Panc1 (cell line): ENCODE results near the gene ABCG5. TPM values are rescaled to one million over a fixed set of nuclear protein-coding genes. Genes with fewer than 3 reads are reported as not detected.
A peak's percentile ranks its signal among the peaks of the same experiment; 100 is the strongest.

Experiments
- ATAC-seq: fragments of 200-7000 bp; cut with Tn5 transposase; 2 replicates; pipeline ENCODE4 v1.9.1; 2020; ENCODE audit warnings: mild to moderate bottlenecking, moderate library complexity
- BruUV-seq: library from RNA; stranded (reverse); fragments of 400-500 nt; replicated peaks from 2 replicates; lab custom pipeline; 2021; lab: Mats Ljungman, UMichigan
- CTCF ChIA-PET: fragments of 300-600 bp; sonication (Branson Sonifier 250); formaldehyde crosslinking; loops from one replicate; lab custom pipeline; 2022; ENCODE audit warnings: antibody characterized with exemption; lab: Charles Lee
- POLR2A ChIA-PET: fragments of 300-600 bp; sonication (Branson Sonifier 250); formaldehyde crosslinking; loops from one replicate; lab custom pipeline; 2022; ENCODE audit warnings: antibody characterized with exemption; lab: Charles Lee
- DNase-seq: peaks from one replicate; pipeline ENCODE4 v3.0.0-alpha.2; 2010; ENCODE audit warnings: low read depth, low spot score
- H3K27ac ChIP-seq: 2 replicates; pipeline ENCODE4 v1.5.1; 2011; ENCODE audit warnings: mild to moderate bottlenecking, low read length, inconsistent platforms
- H3K27me3 ChIP-seq: fragments of 200-500 bp; sonication (Bioruptor generic); 2 replicates; pipeline ENCODE4 v1.6.0; 2014; ENCODE audit warnings: low read length, inconsistent platforms; ENCODE audit not compliant: control insufficient read depth, insufficient read depth
- H3K36me3 ChIP-seq: fragments of 200-500 bp; sonication (Bioruptor generic); 2 replicates; pipeline ENCODE4 v1.5.1; 2014; ENCODE audit warnings: inconsistent platforms, mild to moderate bottlenecking, low read length, moderate library complexity; ENCODE audit not compliant: control insufficient read depth, insufficient read depth
- H3K4me1 ChIP-seq: 2 replicates; pipeline ENCODE4 v1.5.1; 2011; ENCODE audit warnings: inconsistent platforms, mild to moderate bottlenecking, low read length, moderate library complexity; ENCODE audit not compliant: control insufficient read depth, insufficient read depth
- H3K4me3 ChIP-seq, 2 experiments: 2 replicates each; pipeline ENCODE4 v1.5.1; 2011 to 2012; ENCODE audit warnings: low read depth in 2 of 2, low read length in 2 of 2, mild to moderate bottlenecking in 2 of 2, inconsistent platforms in 1 of 2, moderate library complexity in 1 of 2
- H3K9me3 ChIP-seq: fragments of 200-500 bp; sonication (Bioruptor generic); 2 replicates; pipeline ENCODE4 v1.5.1; 2014; ENCODE audit warnings: low read depth, mild to moderate bottlenecking, inconsistent platforms, low read length, moderate library complexity; ENCODE audit not compliant: control insufficient read depth, insufficient read depth
- POLR2AphosphoS5 ChIP-seq: IDR thresholded peaks from 2 replicates; pipeline ENCODE4 v1.6.1; 2012; ENCODE audit warnings: mild to moderate bottlenecking, low read depth, low read length, moderate library complexity
- SIN3A ChIP-seq: IDR thresholded peaks from 2 replicates; pipeline ENCODE4 v1.6.1; 2012; ENCODE audit warnings: low read depth, mild to moderate bottlenecking, low read length, moderate library complexity, borderline replicate concordance; ENCODE audit not compliant: insufficient read depth
- TCF7L2 ChIP-seq: IDR thresholded peaks from 2 replicates; pipeline ENCODE4 v1.6.1; 2011; ENCODE audit warnings: mild to moderate bottlenecking, low read depth, low read length, inconsistent platforms
- in situ Hi-C: cut with HindIII; loops from 2 replicates; pipeline ENCODE4 v1.10.0; 2016; ENCODE audit warnings: low sequenced_read_pairs, low pct_unique_long_range_greater_than_20kb
- intact Hi-C: fragments of 100-400 bp; cut with micrococcal nuclease; formaldehyde crosslinking; loops from one replicate; pipeline ENCODE4 v1.10.0; 2022; ENCODE audit not compliant: unreplicated experiment
- total RNA-seq: library from RNA; stranded (reverse); gene quantifications from one replicate; pipeline ENCODE4 v1.2.1, GENCODE V29; 2021; ENCODE audit not compliant: unreplicated experiment
- TF ChIP-seq, protein P1 (sequence below), 2 experiments: IDR thresholded peaks; 2 replicates each; pipeline ENCODE4 v1.6.1; 2011 to 2012; ENCODE audit warnings: low read depth in 2 of 2, control low read depth in 1 of 2, low read length in 1 of 2, mild to moderate bottlenecking in 1 of 2, moderate library complexity in 1 of 2; ENCODE audit not compliant: insufficient read depth in 1 of 2
- TF ChIP-seq, protein P2 (sequence below): fragments of 450-650 bp; IDR thresholded peaks from 2 replicates; pipeline ENCODE4 v1.5.1; 2017; ENCODE audit warnings: mild to moderate bottlenecking

Gene ABCG5
- total RNA-seq, 1 experiment from 2014 or later: 0.05 TPM

DNA sequence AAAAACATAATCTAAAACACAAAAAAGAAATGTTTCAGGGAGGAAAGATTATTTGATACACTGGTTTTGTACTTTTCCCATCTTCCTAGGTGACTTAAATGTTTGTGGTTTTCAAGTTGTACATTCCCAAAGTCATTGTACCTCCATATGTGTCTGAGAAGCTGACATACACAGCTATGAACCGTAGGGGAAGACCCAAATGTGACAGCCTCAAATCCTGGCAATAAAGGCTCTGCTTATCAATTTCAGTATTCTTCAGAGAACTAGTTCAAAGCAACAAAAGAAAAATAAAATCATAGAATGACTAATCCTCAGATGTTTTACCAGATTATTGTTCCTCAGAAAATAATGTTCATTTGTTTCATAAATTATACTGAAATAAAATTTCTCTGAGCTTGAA, 62.3 kb downstream of the ABCG5 start:
- Histone ChIP-seq H3K9me3 (no peaks in the 10 kb centered on the region), H3K4me3 (no peak overlapping the region), H3K36me3 (no peaks in the 10 kb centered on the region), H3K27ac (no peak overlapping the region), H3K27me3 (no peaks in the 10 kb centered on the region), H3K4me1 (peaks cover 4% of the 10 kb centered on the region; the same call in 1 of the 2 replicates)
- no peak for ATAC-seq
- in situ Hi-C loops (no loop called here), intact Hi-C loops (loop anchor here (10.0 kb wide), 1 partner anchor 162 kb away; no protein-coding TSS in a partner anchor)
- BruUV-seq: no TSS peak
- POLR2A ChIA-PET: no interaction called here
- DNase-seq: no peak
- TF ChIP-seq POLR2AphosphoS5 (no peak), SIN3A (no peak), TCF7L2 (no peak)
- TF ChIP-seq, protein P1, sequence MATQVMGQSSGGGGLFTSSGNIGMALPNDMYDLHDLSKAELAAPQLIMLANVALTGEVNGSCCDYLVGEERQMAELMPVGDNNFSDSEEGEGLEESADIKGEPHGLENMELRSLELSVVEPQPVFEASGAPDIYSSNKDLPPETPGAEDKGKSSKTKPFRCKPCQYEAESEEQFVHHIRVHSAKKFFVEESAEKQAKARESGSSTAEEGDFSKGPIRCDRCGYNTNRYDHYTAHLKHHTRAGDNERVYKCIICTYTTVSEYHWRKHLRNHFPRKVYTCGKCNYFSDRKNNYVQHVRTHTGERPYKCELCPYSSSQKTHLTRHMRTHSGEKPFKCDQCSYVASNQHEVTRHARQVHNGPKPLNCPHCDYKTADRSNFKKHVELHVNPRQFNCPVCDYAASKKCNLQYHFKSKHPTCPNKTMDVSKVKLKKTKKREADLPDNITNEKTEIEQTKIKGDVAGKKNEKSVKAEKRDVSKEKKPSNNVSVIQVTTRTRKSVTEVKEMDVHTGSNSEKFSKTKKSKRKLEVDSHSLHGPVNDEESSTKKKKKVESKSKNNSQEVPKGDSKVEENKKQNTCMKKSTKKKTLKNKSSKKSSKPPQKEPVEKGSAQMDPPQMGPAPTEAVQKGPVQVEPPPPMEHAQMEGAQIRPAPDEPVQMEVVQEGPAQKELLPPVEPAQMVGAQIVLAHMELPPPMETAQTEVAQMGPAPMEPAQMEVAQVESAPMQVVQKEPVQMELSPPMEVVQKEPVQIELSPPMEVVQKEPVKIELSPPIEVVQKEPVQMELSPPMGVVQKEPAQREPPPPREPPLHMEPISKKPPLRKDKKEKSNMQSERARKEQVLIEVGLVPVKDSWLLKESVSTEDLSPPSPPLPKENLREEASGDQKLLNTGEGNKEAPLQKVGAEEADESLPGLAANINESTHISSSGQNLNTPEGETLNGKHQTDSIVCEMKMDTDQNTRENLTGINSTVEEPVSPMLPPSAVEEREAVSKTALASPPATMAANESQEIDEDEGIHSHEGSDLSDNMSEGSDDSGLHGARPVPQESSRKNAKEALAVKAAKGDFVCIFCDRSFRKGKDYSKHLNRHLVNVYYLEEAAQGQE (IDR thresholded peaks at IDR 0.05; ENCODE audit: insufficient read depth in 1 of 2, low read depth in 2 of 2, low read length in 1 of 2): no peak
- TF ChIP-seq, protein P2, sequence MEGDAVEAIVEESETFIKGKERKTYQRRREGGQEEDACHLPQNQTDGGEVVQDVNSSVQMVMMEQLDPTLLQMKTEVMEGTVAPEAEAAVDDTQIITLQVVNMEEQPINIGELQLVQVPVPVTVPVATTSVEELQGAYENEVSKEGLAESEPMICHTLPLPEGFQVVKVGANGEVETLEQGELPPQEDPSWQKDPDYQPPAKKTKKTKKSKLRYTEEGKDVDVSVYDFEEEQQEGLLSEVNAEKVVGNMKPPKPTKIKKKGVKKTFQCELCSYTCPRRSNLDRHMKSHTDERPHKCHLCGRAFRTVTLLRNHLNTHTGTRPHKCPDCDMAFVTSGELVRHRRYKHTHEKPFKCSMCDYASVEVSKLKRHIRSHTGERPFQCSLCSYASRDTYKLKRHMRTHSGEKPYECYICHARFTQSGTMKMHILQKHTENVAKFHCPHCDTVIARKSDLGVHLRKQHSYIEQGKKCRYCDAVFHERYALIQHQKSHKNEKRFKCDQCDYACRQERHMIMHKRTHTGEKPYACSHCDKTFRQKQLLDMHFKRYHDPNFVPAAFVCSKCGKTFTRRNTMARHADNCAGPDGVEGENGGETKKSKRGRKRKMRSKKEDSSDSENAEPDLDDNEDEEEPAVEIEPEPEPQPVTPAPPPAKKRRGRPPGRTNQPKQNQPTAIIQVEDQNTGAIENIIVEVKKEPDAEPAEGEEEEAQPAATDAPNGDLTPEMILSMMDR: no peak
- CTCF ChIA-PET: no interaction called here

DNA sequence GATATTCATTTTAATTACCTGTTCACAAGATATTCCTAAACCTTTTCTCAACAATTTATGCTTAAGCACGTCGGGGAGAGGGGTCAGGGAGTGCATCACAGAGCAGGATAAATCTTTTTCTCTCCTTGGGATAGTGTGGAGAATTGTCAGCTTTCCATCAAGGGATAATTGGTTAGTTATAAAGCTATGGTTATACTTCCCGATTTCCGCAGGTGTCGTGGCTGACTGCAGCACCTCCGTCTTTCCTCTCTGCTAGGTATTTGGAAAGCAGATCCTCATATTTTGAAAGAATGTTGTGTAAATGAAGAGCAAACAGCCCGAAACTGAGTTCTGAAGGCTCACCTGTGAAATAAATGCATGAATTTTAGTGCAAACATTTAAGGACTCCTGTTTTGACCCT, 64.0 kb downstream of the ABCG5 start:
- intact Hi-C loops (loop anchor here (10.0 kb wide), 1 partner anchor 160 kb away; no protein-coding TSS in a partner anchor), in situ Hi-C loops (no loop called here)
- Histone ChIP-seq H3K9me3 (no peaks in the 10 kb centered on the region), H3K4me3 (peak overlapping the region; percentile 85 to 87), H3K27me3 (no peaks in the 10 kb centered on the region), H3K27ac (peak overlapping the region; percentile 89), H3K36me3 (no peaks in the 10 kb centered on the region), H3K4me1 (peaks cover 4% of the 10 kb centered on the region; the same call in 1 of the 2 replicates)
- TSS peak; percentile 81 for BruUV-seq
- CTCF ChIA-PET: no interaction called here
- ATAC-seq: no peak
- POLR2A ChIA-PET: interaction anchor here (0.6 to 0.7 kb wide), 2 partner anchors 11 to 553 kb away, joined by 3 read pairs; no protein-coding TSS in a partner anchor
- TF ChIP-seq, protein P1 (IDR thresholded peaks at IDR 0.05; ENCODE audit: insufficient read depth in 1 of 2, low read depth in 2 of 2, low read length in 1 of 2): no peak
- TF ChIP-seq TCF7L2: no peak
- no peak for TF ChIP-seq SIN3A
- no peak for TF ChIP-seq POLR2AphosphoS5
- TF ChIP-seq, protein P2: no peak
- no peak for DNase-seq
